Measurements from ENCODE around the gene COX6B1.

The COX6B1 gene

DNA sequence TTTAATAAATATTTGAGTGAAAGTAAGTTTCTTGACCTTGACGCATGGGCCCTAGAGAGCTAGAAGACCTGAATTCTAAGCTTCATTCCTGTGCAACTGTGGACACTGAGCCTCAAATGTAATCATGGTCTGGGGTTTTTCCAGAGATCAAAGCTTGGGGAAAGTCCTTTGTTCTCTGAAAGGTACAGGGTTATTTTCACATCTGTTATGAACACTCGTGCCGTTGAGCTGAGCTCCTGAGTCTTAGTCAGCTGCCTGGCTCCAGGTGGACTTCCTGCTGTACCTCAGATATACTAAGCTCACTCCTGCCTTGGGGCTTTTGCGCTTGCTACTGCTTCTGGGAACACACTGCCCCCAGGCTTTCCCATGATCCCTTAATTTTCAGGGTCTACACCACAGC is 48.7 kb downstream of the COX6B1 start:
- no peak overlapping the region for H3K4me3 ChIP-seq (ENCODE audit: low read depth, low read length)
- DNase-seq (ENCODE audit: low read depth), result no peak
- TF ChIP-seq, protein P1, sequence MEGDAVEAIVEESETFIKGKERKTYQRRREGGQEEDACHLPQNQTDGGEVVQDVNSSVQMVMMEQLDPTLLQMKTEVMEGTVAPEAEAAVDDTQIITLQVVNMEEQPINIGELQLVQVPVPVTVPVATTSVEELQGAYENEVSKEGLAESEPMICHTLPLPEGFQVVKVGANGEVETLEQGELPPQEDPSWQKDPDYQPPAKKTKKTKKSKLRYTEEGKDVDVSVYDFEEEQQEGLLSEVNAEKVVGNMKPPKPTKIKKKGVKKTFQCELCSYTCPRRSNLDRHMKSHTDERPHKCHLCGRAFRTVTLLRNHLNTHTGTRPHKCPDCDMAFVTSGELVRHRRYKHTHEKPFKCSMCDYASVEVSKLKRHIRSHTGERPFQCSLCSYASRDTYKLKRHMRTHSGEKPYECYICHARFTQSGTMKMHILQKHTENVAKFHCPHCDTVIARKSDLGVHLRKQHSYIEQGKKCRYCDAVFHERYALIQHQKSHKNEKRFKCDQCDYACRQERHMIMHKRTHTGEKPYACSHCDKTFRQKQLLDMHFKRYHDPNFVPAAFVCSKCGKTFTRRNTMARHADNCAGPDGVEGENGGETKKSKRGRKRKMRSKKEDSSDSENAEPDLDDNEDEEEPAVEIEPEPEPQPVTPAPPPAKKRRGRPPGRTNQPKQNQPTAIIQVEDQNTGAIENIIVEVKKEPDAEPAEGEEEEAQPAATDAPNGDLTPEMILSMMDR (conservative IDR thresholded peaks at IDR 0.05; ENCODE audit: low read depth, low read length), result no peak

DNA sequence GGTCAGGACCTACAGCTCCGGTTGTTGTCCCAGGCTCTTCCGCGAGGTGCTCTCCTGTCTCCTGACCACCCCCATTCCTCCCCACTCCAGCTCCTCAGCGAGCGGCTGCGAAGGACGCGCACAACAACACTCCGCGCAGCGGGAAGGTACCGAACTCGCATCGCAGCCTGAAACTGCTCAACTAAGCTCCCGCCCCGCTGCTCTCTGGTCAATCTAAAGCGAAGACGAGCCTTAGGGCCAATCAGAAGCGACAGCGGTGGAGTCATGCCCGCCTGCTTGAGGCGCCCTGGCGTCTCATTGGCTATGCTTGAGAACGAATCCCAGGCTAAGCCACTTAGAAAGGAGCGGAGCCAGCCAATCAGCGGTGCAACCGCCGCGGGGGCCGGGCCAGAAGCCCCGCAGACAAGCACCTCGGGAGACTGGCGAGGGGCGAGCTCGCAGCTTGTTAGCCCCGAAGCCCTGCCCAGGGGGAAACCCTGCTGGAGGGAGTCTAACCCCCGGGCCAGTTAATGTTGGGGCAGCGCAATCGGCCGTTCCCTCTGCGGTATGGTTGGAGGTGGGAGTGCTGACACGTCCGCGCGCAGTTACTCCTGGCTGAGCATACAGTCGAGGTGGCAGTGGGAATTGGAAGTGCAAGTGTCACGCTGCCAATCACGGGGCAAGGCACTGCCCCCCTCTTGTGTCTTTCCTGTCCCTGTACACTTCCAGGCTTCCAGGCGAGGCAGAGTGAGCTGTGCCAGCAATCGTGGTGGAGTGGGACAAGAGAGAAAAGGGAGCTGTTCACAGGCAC is 54.3 kb downstream of the COX6B1 start:
- TF ChIP-seq, protein P1 (conservative IDR thresholded peaks at IDR 0.05; ENCODE audit: low read depth, low read length), result no peak
- H3K4me3 ChIP-seq (ENCODE audit: low read depth, low read length), result peak overlapping the region; percentile 62
- peak; percentile 99 for DNase-seq (ENCODE audit: low read depth)

DNA sequence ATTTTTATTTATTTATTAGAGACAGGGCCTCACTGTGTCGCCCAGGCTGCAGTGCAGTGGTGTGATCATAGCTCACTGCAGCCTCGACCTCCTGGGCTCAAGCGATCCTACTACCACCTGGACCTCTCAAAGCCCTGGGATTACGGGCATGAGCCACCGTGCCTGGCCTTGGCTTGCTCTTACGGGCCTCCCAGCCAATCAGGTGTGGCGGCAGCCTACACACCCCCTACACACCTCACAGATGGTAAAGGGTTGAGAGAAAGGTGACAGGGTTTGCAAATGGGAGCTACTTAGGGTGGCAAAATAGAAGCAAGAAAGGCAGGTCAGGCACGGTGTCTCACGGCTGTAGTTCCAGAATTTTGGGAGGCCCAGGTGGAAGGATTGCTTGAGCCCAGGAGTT is 55.2 kb downstream of the COX6B1 start:
- H3K4me3 ChIP-seq (ENCODE audit: low read depth, low read length), result no peak overlapping the region
- TF ChIP-seq, protein P1 (conservative IDR thresholded peaks at IDR 0.05; ENCODE audit: low read depth, low read length), result no peak
- DNase-seq (ENCODE audit: low read depth), result no peak

DNA sequence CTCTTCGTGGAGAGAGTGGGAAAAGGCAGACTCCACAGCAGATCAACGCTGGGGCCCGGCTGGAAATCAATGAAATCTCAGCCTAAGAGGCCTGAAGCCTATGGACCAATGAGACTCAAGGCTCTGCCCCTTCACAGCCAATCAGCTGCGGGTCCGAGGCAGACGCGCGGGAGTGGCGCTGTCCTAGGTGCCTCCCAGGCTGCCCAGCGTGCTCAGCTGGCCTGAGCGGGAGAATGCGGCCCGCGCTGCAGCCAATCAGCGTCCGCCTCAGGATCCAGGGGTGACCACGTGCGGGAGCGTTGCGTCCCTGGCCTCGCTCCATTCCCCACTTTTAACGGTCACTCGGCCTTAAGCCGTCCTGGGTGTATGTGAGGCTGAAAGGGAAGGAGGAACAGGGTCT is 56.1 kb downstream of the COX6B1 start, which contains the start of gene ZBTB32:
ZBTB32 (plus strand) TSS at position 341 of the 400 bp plus-strand sequence. CDS start 10,069 bp downstream, outside the sequence.
- DNase-seq (ENCODE audit: low read depth), result peak; percentile 67

More for the DNA sequence above, 56.1 kb downstream of the COX6B1 start, which contains the start of gene ZBTB32:
- no peak within 1 kb of the TSS for H3K4me3 ChIP-seq (ENCODE audit: low read depth, low read length)
- TF ChIP-seq, protein P1 (conservative IDR thresholded peaks at IDR 0.05; ENCODE audit: low read depth, low read length), result no peak

All from choroid plexus epithelial cell (primary cell).